GM21423 (cell line): ENCODE measurements around the gene C17orf75.

Experiments
- ATAC-seq: cut with Tn5 transposase; IDR thresholded peaks from one replicate; pipeline ENCODE4 v1.9.1; 2021; ENCODE audit warnings: mild to moderate bottlenecking, moderate library complexity; ENCODE audit not compliant: unreplicated experiment

C17orf75 gene

GRCh38 chr17:32278815-32279214, 63.2 kb downstream of the C17orf75 start:
- ATAC-seq = no peak
